ENCODE results near the gene TMPRSS15. TPM values are rescaled to one million over a fixed set of nuclear protein-coding genes. Genes with fewer than 3 reads are reported as not detected.
A peak's percentile ranks its signal among the peaks of the same experiment; 100 is the strongest.
"Not testable (repeated sequence)": the region's sequence is repeated elsewhere in the genome, so short reads cannot be mapped to it uniquely, and the experiment has no call there.

Gene TMPRSS15
- total RNA-seq, 1 experiment from 2014 or later, result not detected

DNA sequence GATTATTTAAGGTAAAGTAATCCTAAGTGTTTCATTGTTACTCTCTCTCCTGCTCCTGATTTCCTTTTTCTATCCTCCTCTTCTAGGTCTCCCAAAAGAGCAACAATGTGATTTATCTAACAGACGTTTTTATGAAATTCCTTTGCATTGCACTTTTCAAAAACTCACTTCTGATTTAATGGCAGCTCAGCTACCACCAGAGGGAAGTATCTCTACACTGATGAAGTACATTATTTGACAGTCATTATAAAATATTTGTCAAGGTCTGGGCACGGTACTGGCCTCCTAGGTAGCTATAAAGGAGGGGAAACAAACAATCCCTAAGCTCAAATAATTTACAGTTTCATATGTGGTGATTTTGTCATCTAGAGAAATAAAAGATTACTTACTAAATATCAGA is 15.6 kb downstream of the TMPRSS15 start:
- Histone ChIP-seq H3K27ac (ENCODE audit: low read depth, low read length) (no peak overlapping the region), H3K9me3 (ENCODE audit: control insufficient read depth in 1 of 2, insufficient read depth in 1 of 2, low read depth in 1 of 2, low read length in 2 of 2) (peaks cover 18 to 30% of the 10 kb centered on the region in 2 experiments; a peak in 2 of 4 replicates), H2AFZ (ENCODE audit: low read depth, low read length, poor library complexity, severe bottlenecking) (no peak overlapping the region), H3K36me3 (ENCODE audit: control insufficient read depth in 1 of 2, insufficient read depth in 2 of 2, low read length in 2 of 2) (no peaks in the 10 kb centered on the region), H3K4me2 (ENCODE audit: low read length) (no peak overlapping the region), H3K4me3 (replicated peaks in 1 of 2; ENCODE audit: low read depth in 1 of 2, low read length in 2 of 2) (no peak overlapping the region), H3K9me2 (ENCODE audit: insufficient read depth) (no peaks in the 10 kb centered on the region), H3K27me3 (ENCODE audit: insufficient read depth, low read length) (no peaks in the 10 kb centered on the region), H3K4me1 (ENCODE audit: control insufficient read depth in 1 of 2, insufficient read depth in 2 of 2, low read length in 2 of 2) (no peaks in the 10 kb centered on the region), H3K9ac (ENCODE audit: low read length) (no peak overlapping the region), H4K20me1 (ENCODE audit: insufficient read depth) (no peaks in the 10 kb centered on the region), H3K79me2 (ENCODE audit: insufficient read depth, low read length) (no peaks in the 10 kb centered on the region)
- TF ChIP-seq CEBPB (IDR thresholded peaks at IDR 0.05; ENCODE audit: low read depth) (no peak), JUND (IDR thresholded peaks at IDR 0.05) (no peak)
- TF ChIP-seq, protein P1, sequence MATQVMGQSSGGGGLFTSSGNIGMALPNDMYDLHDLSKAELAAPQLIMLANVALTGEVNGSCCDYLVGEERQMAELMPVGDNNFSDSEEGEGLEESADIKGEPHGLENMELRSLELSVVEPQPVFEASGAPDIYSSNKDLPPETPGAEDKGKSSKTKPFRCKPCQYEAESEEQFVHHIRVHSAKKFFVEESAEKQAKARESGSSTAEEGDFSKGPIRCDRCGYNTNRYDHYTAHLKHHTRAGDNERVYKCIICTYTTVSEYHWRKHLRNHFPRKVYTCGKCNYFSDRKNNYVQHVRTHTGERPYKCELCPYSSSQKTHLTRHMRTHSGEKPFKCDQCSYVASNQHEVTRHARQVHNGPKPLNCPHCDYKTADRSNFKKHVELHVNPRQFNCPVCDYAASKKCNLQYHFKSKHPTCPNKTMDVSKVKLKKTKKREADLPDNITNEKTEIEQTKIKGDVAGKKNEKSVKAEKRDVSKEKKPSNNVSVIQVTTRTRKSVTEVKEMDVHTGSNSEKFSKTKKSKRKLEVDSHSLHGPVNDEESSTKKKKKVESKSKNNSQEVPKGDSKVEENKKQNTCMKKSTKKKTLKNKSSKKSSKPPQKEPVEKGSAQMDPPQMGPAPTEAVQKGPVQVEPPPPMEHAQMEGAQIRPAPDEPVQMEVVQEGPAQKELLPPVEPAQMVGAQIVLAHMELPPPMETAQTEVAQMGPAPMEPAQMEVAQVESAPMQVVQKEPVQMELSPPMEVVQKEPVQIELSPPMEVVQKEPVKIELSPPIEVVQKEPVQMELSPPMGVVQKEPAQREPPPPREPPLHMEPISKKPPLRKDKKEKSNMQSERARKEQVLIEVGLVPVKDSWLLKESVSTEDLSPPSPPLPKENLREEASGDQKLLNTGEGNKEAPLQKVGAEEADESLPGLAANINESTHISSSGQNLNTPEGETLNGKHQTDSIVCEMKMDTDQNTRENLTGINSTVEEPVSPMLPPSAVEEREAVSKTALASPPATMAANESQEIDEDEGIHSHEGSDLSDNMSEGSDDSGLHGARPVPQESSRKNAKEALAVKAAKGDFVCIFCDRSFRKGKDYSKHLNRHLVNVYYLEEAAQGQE (IDR thresholded peaks at IDR 0.05; ENCODE audit: low read depth), result no peak
- BruUV-seq (replicated peaks), result no TSS peak
- RAD21 ChIA-PET (ENCODE audit: low non-redundant PET in 1 of 2, low total read pairs in 2 of 2, uncharacterized antibody in 2 of 2, unreplicated experiment in 2 of 2), result no interaction called here
- DNase-seq (ENCODE audit: low read depth, low spot score) (no peak), ATAC-seq (no peak)
- POLR2A ChIA-PET, result no interaction called here
- intact Hi-C loops (cut with micrococcal nuclease), result no loop called here
- CTCF ChIA-PET, result no interaction called here

DNA sequence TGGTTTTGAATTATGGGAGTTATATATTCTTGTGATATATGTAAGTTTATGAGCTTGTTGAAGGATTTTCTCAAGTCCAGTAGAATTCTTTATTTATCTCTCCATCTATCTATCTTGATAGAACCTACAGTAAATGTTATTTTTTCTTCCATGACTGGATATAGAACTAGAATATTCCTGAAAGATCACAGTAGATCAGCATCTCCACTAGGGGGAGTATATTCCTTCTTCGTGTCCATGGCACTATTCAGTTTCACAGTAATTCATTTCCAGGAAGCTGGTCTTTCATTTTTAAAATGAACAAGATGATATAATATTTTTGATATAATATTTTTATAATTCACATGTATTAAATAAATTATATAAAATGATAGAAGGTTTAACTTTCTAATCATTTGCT is 18.8 kb downstream of the TMPRSS15 start:
- ChIA-PET RAD21 (ENCODE audit: low non-redundant PET in 1 of 2, low total read pairs in 2 of 2, uncharacterized antibody in 2 of 2, unreplicated experiment in 2 of 2) (no interaction called here), CTCF (no interaction called here), POLR2A (no interaction called here)
- ATAC-seq (no peak), DNase-seq (ENCODE audit: low read depth, low spot score) (no peak)
- H3K36me3 ChIP-seq (ENCODE audit: control insufficient read depth in 1 of 2, insufficient read depth in 2 of 2, low read length in 2 of 2), result no peaks in the 10 kb centered on the region
- H3K9me3 ChIP-seq (ENCODE audit: control insufficient read depth in 1 of 2, insufficient read depth in 1 of 2, low read depth in 1 of 2, low read length in 2 of 2), result peaks cover 8 to 25% of the 10 kb centered on the region in 2 experiments; a peak in 3 of 4 replicates
- TF ChIP-seq RAD21 (IDR thresholded peaks at IDR 0.05; ENCODE audit: low read depth), result no peak
- TF ChIP-seq, protein P2, sequence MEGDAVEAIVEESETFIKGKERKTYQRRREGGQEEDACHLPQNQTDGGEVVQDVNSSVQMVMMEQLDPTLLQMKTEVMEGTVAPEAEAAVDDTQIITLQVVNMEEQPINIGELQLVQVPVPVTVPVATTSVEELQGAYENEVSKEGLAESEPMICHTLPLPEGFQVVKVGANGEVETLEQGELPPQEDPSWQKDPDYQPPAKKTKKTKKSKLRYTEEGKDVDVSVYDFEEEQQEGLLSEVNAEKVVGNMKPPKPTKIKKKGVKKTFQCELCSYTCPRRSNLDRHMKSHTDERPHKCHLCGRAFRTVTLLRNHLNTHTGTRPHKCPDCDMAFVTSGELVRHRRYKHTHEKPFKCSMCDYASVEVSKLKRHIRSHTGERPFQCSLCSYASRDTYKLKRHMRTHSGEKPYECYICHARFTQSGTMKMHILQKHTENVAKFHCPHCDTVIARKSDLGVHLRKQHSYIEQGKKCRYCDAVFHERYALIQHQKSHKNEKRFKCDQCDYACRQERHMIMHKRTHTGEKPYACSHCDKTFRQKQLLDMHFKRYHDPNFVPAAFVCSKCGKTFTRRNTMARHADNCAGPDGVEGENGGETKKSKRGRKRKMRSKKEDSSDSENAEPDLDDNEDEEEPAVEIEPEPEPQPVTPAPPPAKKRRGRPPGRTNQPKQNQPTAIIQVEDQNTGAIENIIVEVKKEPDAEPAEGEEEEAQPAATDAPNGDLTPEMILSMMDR (IDR thresholded peaks at IDR 0.05 in 2 of 3, conservative IDR thresholded peaks at IDR 0.05 in 1 of 3; ENCODE audit: borderline replicate concordance in 1 of 3, insufficient read depth in 1 of 3, low read depth in 2 of 3, low read length in 2 of 3), result peak in 2 of 3 experiments; percentile 19 to 25; a peak in 1 of 6 replicates
- H3K79me2 ChIP-seq (ENCODE audit: insufficient read depth, low read length), result no peaks in the 10 kb centered on the region
- no peak overlapping the region for H3K4me3 ChIP-seq (replicated peaks in 1 of 2; ENCODE audit: low read depth in 1 of 2, low read length in 2 of 2)
- no peak overlapping the region for H3K27ac ChIP-seq (ENCODE audit: low read depth, low read length)
- H2AFZ ChIP-seq (ENCODE audit: low read depth, low read length, poor library complexity, severe bottlenecking), result no peak overlapping the region
- H3K9me2 ChIP-seq (ENCODE audit: insufficient read depth), result no peaks in the 10 kb centered on the region
- H4K20me1 ChIP-seq (ENCODE audit: insufficient read depth), result no peaks in the 10 kb centered on the region
- no TSS peak for BruUV-seq (replicated peaks)
- intact Hi-C loops (cut with micrococcal nuclease), result no loop called here
- H3K27me3 ChIP-seq (ENCODE audit: insufficient read depth, low read length), result no peaks in the 10 kb centered on the region
- H3K4me1 ChIP-seq (ENCODE audit: control insufficient read depth in 1 of 2, insufficient read depth in 2 of 2, low read length in 2 of 2), result no peaks in the 10 kb centered on the region
- H3K4me2 ChIP-seq (ENCODE audit: low read length), result no peak overlapping the region
- no peak overlapping the region for H3K9ac ChIP-seq (ENCODE audit: low read length)

DNA sequence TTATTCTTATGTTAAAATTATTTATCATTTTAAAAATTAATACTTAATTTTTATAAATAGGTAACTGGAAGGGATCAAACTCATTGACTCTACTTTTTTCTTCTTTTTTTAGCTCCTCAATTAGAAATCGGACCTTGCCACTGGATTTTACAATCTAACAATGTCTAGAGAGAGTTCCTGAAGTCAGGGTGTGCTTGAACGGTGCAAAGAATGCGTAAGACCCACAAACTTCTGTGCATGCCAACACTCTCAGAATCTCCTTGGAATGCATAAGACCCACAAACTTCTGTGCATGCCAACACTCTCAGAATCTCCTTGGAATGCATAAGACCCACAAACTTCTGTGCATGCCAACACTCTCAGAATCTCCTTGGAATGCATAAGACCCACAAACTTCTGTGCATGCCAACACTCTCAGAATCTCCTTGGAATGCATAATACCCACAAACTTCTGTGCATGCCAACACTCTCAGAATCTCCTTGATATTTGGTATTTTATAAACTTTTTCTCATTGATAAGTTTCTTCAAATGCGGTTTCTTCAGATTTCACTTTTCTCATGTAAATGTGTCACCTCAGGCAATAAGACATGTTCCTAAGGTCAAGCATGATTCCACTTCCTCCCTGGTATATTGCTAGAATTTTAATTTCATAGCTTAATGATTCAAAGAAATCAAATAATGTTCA is 20.5 kb downstream of the TMPRSS15 start:
- H3K27me3 ChIP-seq (ENCODE audit: insufficient read depth, low read length); H3K27ac ChIP-seq (ENCODE audit: low read depth, low read length); CTCF ChIA-PET; H4K20me1 ChIP-seq (ENCODE audit: insufficient read depth); H3K4me1 ChIP-seq (ENCODE audit: control insufficient read depth in 1 of 2, insufficient read depth in 2 of 2, low read length in 2 of 2); H3K4me3 ChIP-seq (replicated peaks in 1 of 2; ENCODE audit: low read depth in 1 of 2, low read length in 2 of 2); POLR2A ChIA-PET; H3K79me2 ChIP-seq (ENCODE audit: insufficient read depth, low read length); ATAC-seq; H2AFZ ChIP-seq (ENCODE audit: low read depth, low read length, poor library complexity, severe bottlenecking); H3K9me2 ChIP-seq (ENCODE audit: insufficient read depth); BruUV-seq (replicated peaks); RAD21 ChIA-PET (ENCODE audit: low non-redundant PET in 1 of 2, low total read pairs in 2 of 2, uncharacterized antibody in 2 of 2, unreplicated experiment in 2 of 2); DNase-seq (ENCODE audit: low read depth, low spot score); H3K9ac ChIP-seq (ENCODE audit: low read length); H3K4me2 ChIP-seq (ENCODE audit: low read length); H3K36me3 ChIP-seq (ENCODE audit: control insufficient read depth in 1 of 2, insufficient read depth in 2 of 2, low read length in 2 of 2); intact Hi-C loops (cut with micrococcal nuclease): not testable (repeated sequence)
- peaks cover 8 to 16% of the 10 kb centered on the region in 2 experiments; a peak in 3 of 4 replicates for H3K9me3 ChIP-seq (ENCODE audit: control insufficient read depth in 1 of 2, insufficient read depth in 1 of 2, low read depth in 1 of 2, low read length in 2 of 2)

Data from HCT116 (cell line).